Activated CD8-positive, alpha-beta memory T cell treated with anti-CD3 and anti-CD28 coated beads for 24 hours (primary cell): ENCODE measurements around the gene CTSW.
A peak's percentile ranks its signal among the peaks of the same experiment; 100 is the strongest.
"Not testable (repeated sequence)": the region's sequence is repeated elsewhere in the genome, so short reads cannot be mapped to it uniquely, and the experiment has no call there.

ENCODE experiments used
- DNase-seq: peaks from one replicate; pipeline ENCODE4 v3.0.0-alpha.2; 2020

Gene CTSW, protein sequence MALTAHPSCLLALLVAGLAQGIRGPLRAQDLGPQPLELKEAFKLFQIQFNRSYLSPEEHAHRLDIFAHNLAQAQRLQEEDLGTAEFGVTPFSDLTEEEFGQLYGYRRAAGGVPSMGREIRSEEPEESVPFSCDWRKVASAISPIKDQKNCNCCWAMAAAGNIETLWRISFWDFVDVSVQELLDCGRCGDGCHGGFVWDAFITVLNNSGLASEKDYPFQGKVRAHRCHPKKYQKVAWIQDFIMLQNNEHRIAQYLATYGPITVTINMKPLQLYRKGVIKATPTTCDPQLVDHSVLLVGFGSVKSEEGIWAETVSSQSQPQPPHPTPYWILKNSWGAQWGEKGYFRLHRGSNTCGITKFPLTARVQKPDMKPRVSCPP

DNA sequence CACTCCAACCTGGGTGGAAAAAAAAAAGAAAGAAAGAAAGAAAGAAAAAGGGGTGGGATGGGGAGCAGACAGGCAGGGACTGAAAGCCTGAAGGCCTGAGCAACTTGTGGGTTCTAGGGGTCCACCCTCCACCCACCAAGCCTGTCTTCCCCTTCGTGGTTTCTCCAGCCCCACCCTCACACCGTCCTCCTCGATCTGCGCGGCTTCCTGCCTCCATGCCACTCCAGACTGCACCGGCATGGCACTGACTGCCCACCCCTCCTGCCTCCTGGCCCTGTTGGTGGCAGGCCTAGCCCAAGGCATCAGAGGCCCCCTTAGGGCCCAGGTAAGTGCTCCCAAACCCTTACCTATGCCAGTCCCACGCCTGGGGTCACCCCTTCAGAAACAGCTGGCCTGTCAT lies at the start of gene CTSW:
CTSW (plus strand) TSS at position 221 of the 400 bp plus-strand sequence; CDS start at position 239, 18 bp downstream.
- DNase-seq = no peak

DNA sequence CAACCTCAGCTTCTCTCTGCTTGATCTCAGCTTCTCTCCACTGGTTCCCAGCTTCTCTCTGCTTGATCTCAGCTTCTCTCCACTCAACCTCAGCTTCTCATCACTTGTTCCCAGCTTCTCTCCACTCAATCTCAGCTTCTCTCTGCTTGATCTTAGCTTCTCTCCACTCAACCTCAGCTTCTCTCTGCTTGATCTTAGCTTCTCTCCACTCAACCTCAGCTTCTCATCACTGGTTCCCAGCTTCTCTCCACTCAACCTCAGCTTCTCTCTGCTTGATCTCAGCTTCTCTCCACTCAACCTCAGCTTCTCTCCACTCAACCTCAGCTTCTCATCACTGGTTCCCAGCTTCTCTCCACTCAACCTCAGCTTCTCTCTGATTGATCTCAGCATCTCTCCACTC lies 47.4 kb upstream of the CTSW start:
- DNase-seq = not testable (repeated sequence)

DNA sequence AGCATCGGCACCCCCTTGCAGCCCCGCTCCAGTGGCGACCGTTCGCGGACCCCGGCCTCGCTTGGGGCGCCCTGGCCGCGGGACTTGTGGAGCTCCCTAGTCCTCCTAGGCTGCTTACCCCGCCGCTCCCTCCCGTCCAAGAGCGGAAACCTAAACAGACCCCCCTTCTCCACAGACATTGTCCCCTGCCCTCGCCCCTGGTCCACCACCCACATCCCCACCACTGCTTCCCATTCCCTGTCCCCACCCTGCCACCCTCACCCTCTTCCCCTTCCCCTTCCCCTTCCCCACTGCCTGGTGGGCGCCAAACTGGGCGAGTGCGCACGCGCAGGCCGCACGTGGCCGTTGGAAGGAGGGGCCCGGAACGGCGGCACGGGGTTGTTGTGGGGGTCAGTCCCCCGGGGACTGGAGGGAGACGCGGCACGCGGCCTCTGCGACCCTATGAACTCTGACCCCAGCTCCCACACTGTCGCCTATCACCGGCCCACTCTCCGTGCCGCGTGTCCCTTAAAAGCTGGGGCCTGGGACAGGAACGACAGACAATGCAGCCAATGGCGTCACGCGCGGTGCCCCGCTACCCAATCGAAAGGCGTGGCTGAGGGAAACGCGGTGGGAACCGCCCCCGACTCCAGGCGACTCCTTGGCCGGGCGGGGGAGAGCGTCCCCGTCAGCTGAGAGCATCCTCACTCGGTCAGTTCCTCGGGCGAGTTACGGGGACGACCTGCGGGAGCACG lies 46.2 kb upstream of the CTSW start, which contains the start of gene SNX32:
SNX32 (plus strand) TSS at position 667 of the 734 bp plus-strand sequence. CDS start 103 bp downstream, outside the sequence.
- DNase-seq = peak; percentile 99

DNA sequence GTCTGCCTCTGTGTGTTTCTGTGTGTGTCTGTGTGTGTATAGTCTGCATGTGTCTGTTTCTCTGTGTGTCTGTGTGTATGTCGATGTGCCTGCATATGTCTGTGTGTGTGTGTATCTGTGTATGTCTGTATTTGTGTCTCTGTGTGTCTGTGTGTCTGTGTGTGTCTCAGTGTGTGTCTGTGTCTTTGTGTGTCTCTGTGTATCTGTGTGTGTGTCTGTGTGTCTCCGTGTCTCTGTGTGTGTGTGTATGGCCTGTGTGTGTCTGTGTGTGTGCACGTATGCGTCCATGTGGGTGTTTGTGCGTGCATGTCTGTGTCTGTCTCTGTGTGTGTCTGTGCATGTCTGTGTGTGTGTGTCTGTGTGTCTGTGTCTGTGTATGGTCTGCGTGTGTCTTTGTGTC lies 45.4 kb upstream of the CTSW start:
- no peak for DNase-seq

DNA sequence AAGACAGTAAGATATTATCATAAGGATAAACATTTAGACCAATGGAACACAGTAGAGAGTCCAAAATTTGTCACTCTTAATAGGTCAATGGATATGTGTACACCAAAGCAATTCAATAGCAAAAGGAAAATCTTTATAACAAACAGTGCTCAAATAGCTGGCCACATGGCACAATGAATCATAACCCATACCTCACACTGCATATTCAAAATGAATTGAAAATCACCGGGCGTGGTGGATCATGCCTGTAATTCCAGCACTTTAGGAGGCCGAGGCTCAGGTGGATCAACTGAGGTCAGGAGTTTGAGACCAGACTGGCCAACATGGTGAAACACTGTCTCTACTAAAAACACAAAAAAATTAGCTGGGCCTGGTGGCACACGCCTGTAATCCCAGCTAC lies 37.5 kb upstream of the CTSW start:
- no peak for DNase-seq

DNA sequence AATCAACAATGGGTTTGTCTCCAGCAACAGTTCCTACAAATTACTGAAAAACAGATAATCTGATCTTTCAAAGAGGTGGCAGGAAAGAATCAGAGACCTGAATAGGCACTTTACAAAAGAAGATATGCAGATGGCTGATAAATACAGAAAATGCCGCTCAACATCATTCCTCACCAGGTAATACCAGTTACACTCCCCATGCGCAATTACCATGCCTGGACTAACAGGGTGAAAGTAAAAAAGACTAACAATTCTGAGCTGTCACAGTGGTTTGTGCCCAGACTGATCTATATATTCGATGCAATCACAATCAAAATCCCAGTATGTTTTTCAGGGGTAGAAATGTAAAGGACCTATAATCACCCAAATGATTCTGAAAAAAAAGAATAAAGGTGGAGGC lies 35.8 kb upstream of the CTSW start:
- no peak for DNase-seq

DNA sequence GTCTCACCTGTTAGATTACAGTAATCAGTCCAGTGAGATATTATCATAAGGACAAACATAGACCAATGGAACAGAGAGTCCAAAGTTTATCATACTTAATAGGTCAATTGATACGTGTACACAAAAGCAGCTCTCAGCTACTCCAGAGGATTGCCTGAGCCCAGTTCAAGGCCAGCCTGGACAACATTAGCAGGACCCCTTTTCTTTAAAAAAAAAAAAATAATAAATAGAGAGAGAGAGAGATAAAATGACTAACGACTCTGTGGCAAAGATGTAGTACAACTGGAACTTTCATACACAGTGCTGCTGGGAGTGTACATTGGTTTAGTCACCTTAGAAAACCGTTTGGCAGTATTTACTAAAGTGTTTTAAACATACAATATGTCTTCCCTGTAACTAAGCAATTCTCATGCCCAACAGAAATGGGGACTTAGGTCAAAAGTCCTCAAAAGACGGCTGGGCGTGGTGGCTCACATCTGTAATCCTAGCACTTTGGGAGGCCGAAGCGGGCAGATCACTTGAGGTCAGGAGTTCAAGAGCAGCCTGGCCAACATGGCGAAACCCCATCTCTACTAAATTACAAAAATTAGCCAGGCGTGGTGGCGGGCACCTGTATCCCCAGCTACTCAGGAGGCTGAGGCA lies 35.3 kb upstream of the CTSW start:
- no peak for DNase-seq

DNA sequence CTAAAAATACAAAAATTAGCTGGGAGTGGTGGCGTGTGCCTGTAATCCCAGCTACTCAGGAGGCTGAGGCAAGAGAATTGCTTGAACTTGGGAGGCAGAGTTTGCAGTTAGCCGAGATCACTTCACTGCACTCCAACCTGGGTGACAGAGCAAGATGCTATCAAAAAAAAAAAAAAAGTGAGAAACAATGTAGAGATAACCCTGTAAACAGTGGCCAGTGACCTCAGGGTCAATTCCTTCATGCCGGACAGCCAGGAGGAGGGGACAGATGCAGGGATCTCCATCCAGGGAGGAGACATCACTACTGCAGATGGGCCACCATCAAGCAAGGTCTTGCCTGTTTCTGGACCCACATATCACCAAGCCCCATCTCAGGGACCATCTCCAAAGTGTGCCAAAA lies 31.9 kb upstream of the CTSW start:
- DNase-seq = no peak

DNA sequence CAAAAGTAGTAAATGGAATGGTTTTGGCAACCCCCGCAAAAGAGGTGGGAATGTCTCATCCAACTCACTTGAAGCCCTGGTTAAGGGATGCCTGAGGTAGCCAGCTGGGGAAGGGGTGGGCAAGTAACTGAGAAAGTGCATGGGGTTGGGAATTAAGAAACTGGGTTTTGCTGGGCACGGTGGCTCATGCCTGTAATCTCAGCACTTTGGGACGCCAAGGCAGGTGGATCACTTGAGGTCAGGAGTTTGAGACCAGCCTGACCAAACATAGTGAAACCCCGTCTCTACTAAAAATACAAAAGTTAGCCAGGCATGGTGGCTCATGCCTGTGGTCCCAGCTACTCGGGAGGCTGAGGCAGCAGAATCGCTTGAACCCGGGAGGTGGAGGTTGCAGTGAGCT lies 30.9 kb upstream of the CTSW start:
- not testable (repeated sequence) for DNase-seq

DNA sequence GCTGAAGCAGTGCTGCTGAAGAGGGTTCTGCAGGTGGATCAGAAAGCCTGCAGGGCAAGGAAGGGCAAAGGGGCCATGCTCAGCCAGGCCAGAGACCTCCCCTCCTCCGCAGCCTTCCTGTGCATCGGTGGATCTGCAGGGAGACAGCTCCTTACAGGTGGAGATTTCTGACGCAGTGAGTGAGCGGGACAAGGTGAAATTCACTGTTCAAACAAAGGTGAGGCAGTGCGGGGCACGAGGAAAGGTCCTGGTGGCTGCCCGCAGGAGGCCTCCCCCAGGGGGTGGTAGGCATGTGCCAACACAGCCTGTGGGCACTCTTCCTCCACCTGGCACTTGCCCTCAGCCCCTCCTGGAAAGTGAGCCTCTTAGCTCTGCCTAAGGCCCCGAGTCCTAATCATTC lies 30.3 kb upstream of the CTSW start:
- no peak for DNase-seq

DNA sequence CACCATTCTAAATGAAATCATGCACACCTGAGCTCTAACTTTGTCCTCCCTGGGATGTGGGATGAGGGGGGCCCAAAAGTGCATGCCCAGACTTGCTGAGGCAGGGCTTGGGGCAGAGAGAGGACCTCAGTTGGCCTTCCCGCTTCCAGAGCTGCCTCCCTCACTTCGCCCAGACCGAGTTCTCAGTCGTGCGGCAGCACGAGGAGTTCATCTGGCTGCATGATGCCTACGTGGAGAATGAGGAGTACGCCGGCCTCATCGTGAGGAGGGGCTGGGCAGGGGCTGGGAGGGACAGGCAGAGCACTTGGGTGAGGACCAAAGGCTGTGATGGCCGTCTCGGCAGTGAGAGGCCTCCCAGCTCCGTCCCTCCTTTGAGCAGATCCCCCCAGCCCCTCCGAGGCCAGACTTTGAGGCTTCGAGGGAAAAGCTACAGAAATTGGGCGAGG lies 29.8 kb upstream of the CTSW start:
- DNase-seq = no peak

DNA sequence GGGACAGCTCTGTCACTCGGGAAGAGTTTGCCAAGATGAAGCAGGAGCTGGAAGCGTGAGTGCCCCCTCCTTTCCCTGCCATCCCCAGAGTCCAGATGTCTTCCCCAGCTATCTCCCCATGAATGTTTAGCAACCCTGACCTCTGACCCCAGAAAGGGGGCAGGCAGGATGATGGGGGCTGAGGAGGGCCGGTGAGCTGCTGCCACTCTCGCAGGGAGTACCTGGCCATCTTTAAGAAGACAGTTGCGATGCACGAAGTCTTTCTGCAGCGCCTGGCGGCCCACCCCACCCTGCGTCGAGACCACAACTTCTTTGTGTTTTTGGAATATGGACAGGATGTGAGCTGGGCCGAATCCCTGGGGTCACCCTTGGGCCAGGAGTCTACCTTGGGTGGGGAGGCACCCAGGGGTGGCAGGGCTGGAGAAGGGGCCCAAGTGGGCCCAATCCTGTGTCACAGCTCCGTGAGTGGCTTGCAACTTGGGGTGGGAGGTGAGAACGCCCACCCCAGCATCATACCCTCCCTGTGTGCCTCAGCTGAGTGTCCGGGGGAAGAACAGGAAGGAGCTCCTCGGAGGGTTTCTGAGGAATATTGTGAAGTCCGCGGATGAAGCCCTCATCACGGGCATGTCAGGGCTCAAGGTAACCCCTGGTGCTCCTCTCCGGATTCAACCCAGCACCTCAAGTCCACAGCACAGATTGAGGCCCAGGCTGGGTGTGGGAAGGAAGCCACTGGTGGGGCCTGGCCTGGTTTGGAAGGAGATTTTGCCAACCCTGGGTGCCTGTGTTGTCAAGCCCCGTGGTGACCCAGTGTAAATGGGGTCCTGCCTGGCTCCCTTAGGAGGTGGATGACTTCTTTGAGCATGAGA lies 29.2 kb upstream of the CTSW start:
- DNase-seq = no peak

DNA sequence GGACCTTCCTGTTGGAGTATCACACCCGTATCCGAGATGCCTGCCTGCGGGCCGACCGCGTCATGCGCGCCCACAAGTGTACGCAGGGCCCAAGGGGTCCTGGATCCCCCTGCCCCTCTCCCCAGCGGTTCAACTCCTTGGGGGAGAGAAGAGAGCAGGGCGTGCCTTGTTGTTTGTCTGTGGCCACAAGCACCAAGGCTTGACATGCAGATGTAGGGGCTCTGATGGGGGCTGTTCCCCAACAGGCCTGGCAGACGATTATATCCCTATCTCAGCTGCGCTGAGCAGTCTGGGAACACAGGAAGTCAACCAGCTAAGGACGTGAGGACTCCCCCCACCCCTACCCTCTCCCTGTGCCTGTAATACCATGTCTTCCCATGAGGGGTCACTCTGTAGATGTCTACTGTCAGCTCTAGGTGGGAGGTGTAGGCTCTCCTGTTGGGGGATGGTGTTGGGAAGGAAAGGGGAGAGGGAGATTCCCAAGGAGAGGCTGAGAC lies 28.5 kb upstream of the CTSW start:
- DNase-seq = no peak

DNA sequence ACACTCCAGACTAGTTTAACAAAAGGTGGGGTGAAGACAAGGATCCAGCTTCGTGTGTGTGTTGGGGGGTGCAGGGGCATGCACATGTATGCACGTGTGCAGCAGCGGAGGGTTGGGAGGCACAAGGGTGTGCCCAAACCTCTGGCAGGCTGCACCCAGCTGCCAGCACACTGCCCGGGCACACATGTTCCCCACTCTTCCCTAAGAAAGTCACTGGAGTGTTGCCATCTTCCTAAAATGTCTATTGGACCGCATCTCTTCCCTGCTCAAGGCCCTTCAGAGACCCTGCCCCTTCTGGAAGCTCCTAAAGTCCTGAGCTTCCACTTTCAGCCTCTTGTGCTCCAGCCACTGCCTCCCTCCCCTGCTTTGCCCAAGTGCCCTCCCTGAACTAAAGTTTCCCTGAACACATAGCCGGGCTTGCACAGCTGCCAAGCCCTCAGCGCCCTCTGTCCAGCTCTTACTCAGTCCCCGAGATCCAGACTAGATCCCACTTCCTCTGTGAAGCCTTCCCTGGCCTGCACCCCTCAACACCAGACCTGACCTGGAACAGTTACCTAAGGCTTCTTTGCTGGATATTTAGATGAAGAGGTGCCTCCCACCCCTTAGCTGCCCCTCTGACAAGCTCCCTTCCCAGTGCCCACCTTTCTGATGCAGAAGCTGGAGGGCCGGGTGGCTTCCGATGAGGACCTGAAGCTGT lies 27.7 kb upstream of the CTSW start:
- DNase-seq = no peak

DNA sequence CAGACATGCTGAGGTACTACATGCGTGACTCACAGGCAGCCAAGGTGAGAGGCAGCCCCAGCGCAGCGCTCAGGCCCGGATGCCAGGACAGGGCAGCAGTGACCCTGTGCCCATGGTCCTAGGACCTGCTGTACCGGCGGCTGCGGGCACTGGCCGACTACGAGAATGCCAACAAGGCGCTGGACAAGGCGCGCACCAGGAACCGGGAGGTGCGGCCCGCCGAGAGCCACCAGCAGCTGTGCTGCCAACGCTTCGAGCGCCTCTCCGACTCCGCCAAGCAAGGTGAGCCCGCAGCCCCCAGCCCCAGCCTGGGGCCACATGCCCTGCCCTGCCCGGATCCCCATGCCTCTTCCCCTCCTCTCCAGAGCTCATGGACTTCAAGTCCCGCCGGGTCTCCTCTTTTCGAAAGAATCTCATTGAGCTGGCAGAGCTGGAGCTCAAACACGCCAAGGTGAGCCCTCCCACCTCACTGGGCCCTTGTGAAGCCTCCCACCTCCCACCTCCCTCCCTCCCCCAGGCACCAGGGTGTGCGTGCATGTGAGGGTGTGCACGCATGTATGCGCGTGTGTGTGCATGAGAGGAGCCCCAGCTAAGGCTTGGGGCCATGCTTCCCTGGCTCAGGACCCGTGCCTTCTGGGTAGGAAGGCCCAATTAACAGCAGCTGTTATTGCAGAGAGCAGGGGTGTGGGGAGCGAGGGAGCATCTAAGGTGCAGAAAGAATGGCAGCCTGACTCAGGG lies 27.0 kb upstream of the CTSW start:
- no peak for DNase-seq

DNA sequence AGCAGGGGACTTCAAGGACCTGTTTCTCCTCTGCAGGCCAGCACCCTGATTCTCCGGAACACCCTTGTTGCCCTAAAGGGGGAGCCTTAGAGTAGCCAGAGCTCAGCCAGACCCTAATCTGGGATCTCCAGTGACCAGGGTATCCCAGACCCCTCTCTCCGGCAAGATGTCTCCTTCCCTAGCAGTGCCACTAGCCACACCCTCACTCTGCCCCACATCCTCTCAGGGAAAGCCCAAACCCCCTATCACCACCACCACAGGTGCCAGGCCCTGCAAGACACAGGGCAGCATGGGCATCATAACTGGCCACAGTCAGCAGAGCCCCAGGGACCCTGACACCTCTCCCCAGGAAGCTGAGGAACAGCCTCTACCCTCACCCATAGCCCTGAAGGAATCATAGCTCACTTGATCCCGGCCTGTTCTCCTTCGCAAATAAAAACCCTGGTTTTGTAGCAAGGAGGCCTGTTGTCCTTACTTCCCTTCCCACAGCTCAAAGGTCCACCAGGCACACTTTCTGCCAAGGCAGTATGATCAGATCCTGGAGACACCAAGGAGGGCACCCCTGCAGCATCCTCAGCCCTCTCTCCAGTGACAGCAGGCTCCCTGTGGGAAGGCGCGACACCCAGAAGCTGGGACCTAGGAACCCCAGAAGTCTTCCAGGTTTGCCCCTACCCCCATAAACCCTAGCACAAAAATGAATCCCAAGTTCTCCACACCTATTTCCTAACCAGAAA lies 26.2 kb upstream of the CTSW start:
- no peak for DNase-seq

DNA sequence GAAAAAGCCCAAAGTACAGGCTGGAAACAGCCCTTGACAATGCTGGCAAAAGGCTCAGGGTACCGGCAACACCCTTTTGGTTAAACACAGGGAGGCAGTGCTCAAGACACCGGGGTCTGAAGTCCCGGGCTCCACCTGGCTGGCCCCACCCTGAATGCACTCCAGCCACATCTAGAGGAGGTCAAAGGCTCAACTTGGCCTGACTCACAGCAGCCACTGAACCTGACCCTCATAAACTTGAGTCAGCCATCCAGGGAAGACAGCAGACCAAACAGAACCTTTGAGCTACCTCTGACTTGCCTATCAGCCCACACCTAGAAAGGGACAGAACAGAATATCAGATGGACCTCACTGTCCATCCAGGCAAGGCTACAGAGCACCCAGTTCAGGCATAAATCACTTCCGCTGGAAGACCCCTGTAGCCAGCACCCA lies 25.5 kb upstream of the CTSW start:
- DNase-seq = no peak

DNA sequence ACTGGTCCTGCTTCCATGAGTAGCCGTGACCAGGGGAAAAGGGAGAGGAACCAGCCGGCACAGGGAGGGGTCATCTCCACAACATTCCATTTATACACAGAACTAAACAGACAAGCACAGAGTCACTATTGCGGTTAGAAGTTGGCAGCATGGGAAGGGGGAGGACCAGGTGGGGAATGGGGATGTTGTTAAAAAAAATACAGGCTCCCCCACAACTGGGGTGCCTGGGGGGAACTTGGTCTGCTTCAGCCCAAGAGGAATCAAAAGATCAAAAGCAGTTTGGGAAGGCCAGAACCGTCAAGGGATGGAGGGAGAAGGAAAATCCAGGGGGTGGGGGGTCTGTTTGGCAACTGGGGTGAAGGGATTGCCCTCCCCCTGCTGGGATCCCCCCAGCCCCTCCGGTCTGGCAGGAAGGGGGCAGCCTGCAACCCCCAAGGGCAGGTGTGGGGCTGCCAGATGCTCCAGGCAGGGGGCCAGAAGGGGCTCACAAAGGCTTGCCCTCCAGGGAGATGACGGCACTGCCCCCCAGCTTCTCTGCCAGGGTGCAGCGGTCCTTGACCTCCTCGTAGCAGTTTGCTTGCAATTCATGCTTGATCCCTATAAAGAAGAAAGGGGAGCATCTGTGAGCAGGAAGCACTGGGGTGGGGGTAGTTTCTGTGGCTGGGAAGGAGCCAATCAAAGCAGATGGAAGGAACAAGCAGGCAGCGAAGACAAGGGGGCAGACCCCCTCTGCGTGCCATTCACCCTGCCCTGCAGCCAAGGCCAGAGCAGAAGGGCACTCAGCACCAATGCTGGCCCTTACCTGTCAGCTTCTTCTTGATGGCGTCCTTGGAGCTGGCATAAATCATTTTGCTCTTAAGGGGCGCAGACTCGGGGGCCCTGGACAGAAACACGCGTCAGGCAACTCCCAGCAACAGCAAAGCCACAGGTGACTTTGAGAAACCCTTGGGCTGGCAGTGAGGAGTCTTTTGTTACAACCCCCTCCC lies 24.5 kb upstream of the CTSW start:
- DNase-seq = no peak

DNA sequence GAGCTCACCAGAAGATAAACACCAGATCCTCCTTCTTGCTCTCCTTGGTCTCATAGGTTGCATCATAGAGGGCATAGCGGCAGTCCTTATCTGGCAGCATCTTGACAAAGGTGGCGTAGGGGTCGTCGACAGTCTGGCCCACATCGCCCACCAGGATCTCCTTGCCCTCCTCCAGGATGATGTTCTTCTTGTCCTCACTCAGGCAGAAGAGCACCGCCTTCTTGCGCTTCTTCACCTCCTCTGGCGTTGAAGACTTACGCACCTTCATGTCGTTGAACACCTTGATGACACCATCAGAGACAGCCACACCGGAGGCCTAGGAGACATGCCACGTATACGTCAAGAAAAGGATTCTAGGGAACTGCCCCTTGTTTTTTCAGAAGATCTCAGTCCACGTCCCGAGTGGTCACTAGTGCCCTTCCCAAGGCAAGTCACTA lies 23.7 kb upstream of the CTSW start:
- no peak for DNase-seq
